ENCODE measurements around the gene LILRB2. TPM values are rescaled to one million over a fixed set of nuclear protein-coding genes. Genes with fewer than 3 reads are reported as not detected.

Gene LILRB2
- not detected in 2 replicates for total RNA-seq

DNA sequence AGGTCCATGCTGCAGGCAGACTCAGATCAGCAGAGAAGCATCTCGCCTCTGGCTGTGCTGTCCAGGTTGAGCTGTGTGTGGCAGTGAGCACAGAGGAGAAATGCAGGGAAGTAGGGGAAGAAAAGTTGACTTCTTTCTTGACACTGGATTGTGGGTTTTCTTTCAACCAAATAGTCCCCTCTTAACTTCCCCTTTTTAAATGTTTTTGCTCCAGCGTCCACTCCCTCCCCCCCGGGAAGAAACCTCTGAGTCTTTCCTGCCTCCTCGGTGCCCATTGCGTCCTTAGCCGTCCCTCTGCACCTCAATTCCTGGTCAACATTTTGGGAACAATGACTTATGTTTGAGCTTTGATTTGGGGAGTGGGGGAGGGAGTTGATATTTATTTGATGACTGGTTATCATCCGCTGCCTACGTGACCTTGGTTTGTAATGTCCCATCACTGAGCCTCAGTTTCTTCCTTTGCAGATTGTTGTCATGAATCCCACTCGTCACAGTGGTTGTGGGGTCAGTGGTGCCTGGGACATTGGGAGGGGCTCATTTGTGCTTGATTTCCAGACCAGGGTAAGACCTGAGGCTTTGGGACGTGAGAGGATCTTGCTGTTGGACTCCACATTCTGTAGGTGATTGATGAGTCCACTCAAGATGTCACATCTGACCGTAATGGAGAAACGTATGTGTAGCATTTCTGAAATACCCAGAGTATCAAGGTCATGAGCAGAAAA lies at the start of gene LILRB2:
TSS of gene LILRB2 (minus strand) at position 104 of the 722 bp plus-strand sequence. CDS start 614 bp downstream, outside the sequence.

DNA sequence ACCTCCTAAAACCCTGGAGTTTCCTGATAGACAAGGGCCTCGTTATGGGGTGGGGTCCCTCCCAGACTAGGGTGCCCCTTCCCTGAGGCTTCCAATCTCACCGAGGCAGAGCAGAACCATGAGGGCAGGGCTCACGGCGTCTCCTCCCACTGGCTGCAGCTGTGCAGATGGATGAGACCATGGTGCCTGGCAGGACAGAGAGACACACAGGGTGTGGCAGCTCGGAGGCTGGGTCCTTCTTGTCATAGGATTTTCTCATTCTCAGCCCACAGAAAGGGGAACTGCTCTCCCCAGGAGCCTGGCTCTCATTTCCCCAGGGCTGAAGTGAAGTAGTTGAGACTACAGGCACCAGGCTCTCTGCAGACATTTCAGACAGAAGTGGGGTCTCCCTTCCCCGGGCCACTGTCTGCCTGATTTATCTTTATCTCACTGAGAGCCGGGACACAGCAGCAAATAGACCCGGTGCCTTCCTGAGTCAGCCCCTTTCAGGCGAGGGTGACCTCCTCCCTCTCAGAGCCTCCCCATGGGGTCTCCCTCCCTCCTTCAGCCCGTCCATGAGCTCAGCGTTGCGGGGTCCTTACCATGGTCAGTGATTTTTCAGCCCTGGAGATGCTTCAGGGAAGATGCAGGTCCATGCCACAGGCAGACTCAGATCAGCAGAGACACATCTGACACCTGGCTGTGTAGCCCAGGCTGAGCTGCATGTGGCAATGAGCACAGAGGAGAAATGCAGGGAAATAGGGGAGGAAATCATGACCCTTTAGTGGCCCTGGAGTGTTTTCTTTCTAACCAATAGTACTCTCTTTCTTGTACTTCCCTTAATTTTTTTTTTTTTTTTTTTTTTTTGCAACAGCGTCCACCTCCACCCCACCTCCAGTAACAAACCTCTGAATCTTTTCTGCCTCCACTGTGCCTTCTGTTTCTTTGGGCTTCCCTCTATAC lies 31.8 kb upstream of the LILRB2 start, which contains the start of gene LILRA5:
TSS of gene LILRA5 (minus strand) at position 731 of the 942 bp plus-strand sequence. CDS start at position 584, 147 bp downstream.

GRCh38 chr19:54257116-54257480 lies 23.8 kb downstream of the LILRB2 start, which contains the start of gene LILRB5:
Gene LILRB5, minus strand, starts transcription at chr19:54257273. Its CDS starts 80 bp downstream, at chr19:54257193.

GRCh38 chr19:54242646-54243045 lies 38.3 kb downstream of the LILRB2 start, which contains the start of gene LILRA6:
Gene LILRA6, minus strand, starts transcription at chr19:54242790.

Other genes starting within 250 kb of the LILRB2 start
- gene VSTM1, start 217.2 kb downstream of the LILRB2 start, total RNA-seq = not detected in 2 replicates
- not detected in 2 replicates for gene TARM1, start 199.7 kb downstream of the LILRB2 start, total RNA-seq
- 0.15 and 0.33 TPM in 2 replicates for gene OSCAR, start 180.3 kb downstream of the LILRB2 start, total RNA-seq
- gene NDUFA3, start 178.3 kb downstream of the LILRB2 start, total RNA-seq = 5.8 and 25.1 TPM in 2 replicates
- 11.7 and 16.4 TPM in 2 replicates for gene TFPT, start 165.5 kb downstream of the LILRB2 start, total RNA-seq
- 56.9 and 79.4 TPM in 2 replicates for gene PRPF31, start 165.4 kb downstream of the LILRB2 start, total RNA-seq
- 10.1 and 25.9 TPM in 2 replicates for gene CNOT3, start 143.3 kb downstream of the LILRB2 start, total RNA-seq
- 4.3 and 5.4 TPM in 2 replicates for gene LENG1, start 121.4 kb downstream of the LILRB2 start, total RNA-seq
- gene TMC4, start 108.0 kb downstream of the LILRB2 start, total RNA-seq = 0.58 and 0.83 TPM in 2 replicates
- 36.8 and 94.6 TPM in 2 replicates for gene MBOAT7, start 91.5 kb downstream of the LILRB2 start, total RNA-seq
- 86.1 and 105 TPM in 2 replicates for gene TSEN34, start 89.8 kb downstream of the LILRB2 start, total RNA-seq
- 1,744 and 1,790 TPM in 2 replicates for gene RPS9, start 80.3 kb downstream of the LILRB2 start, total RNA-seq
- not detected in 2 replicates for gene LILRB3, start 58.1 kb downstream of the LILRB2 start, total RNA-seq
- gene LILRA6, start 38.3 kb downstream of the LILRB2 start, total RNA-seq = not detected in 2 replicates
- under 0.01 TPM in 1 of 2 replicates, not detected in the other for gene LILRB5, start 23.8 kb downstream of the LILRB2 start, total RNA-seq
- gene LILRA5, start 32.1 kb upstream of the LILRB2 start, total RNA-seq = not detected in 2 replicates
- gene LILRA4, start 58.1 kb upstream of the LILRB2 start, total RNA-seq = not detected in 2 replicates
- not detected in 2 replicates for gene LAIR1, start 83.8 kb upstream of the LILRB2 start, total RNA-seq
- not detected in 2 replicates for gene TTYH1, start 134.4 kb upstream of the LILRB2 start, total RNA-seq
- gene LENG8, start 168.1 kb upstream of the LILRB2 start, total RNA-seq = 47.0 and 83.2 TPM in 2 replicates
- 11.2 and 15.1 TPM in 2 replicates for gene LENG9, start 182.7 kb upstream of the LILRB2 start, total RNA-seq
- 28.1 and 51.9 TPM in 2 replicates for gene CDC42EP5, start 192.2 kb upstream of the LILRB2 start, total RNA-seq
- not detected in 2 replicates for gene LAIR2, start 221.7 kb upstream of the LILRB2 start, total RNA-seq